Neural cell (in vitro differentiated cells): ENCODE results near the gene PTPRD.

ENCODE experiments used
- CTCF ChIP-seq: fragments of 450-650 bp; IDR thresholded peaks from 2 replicates; pipeline ENCODE4 v1.5.1; 2014; ENCODE audit warnings: antibody characterized with exemption, mild to moderate bottlenecking, moderate library complexity; ENCODE audit not compliant: poor library complexity, severe bottlenecking
- EP300 ChIP-seq: fragments of 450-650 bp; conservative IDR thresholded peaks from 2 replicates; pipeline ENCODE4 v1.6.1; 2014; ENCODE audit warnings: antibody characterized with exemption, mild to moderate bottlenecking, moderate library complexity; ENCODE audit not compliant: poor library complexity, severe bottlenecking
- EZH2 ChIP-seq: fragments of 200-600, 300-800 bp; shearing (Covaris generic), sonication (generic); IDR thresholded peaks from 2 replicates; pipeline ENCODE4 v1.6.1; 2014; ENCODE audit warnings: antibody characterized with exemption, low read length, borderline replicate concordance, mild to moderate bottlenecking; ENCODE audit not compliant: insufficient read depth, poor library complexity, severe bottlenecking
- RAD21 ChIP-seq: fragments of 450-650 bp; conservative IDR thresholded peaks from 2 replicates; pipeline ENCODE4 v1.6.1; 2014; ENCODE audit warnings: antibody characterized with exemption, mild to moderate bottlenecking, moderate library complexity
- REST ChIP-seq: IDR thresholded peaks from 2 replicates; pipeline ENCODE4 v1.6.1; 2012; ENCODE audit warnings: borderline replicate concordance

- TF ChIP-seq EZH2 (no peak), CTCF (no peak), EP300 (no peak), REST (no peak), RAD21 (no peak)
Observed at GRCh38 chr9:8431505-8431904, 2181.3 kb downstream of the PTPRD start.
